Keratinocyte (primary cell): Measurements from ENCODE around the gene FTO. TPM values are rescaled to one million over a fixed set of nuclear protein-coding genes. Genes with fewer than 3 reads are reported as not detected.

Experiments
- DNase-seq: peaks from one replicate; pipeline ENCODE4 v3.0.0-alpha.2; 2011; ENCODE audit warnings: low read depth, missing footprints, low spot score
- FAIRE-seq: peaks from 2 replicates; lab custom pipeline; 2011; peaks lifted over from hg19 to GRCh38; lab: Jason Lieb, UNC
- H2AFZ ChIP-seq: 2 replicates; pipeline ENCODE4 v1.6.0; 2012; ENCODE audit warnings: low read length, control low read depth, inconsistent platforms; ENCODE audit not compliant: control insufficient read depth
- H3K27ac ChIP-seq: 2 replicates; pipeline ENCODE4 v1.5.1; 2011; ENCODE audit warnings: low read length; ENCODE audit not compliant: control insufficient read depth, insufficient read depth
- H3K27me3 ChIP-seq: 3 replicates; pipeline ENCODE4 v1.6.0; 2011; ENCODE audit warnings: low read length; ENCODE audit not compliant: control insufficient read depth, insufficient read depth; ENCODE audit errors: extremely low read depth
- H3K36me3 ChIP-seq, 2 experiments: 2 replicates in 1 of 2; 3 replicates in 1 of 2; pipeline ENCODE4 v1.5.1; 2011; ENCODE audit warnings: low read length in 2 of 2, mild to moderate bottlenecking in 1 of 2; ENCODE audit not compliant: control insufficient read depth in 2 of 2, insufficient read depth in 2 of 2; ENCODE audit errors: extremely low read depth in 1 of 2
- H3K4me1 ChIP-seq: 3 replicates; pipeline ENCODE4 v1.5.1; 2011; ENCODE audit warnings: low read length; ENCODE audit not compliant: control insufficient read depth, insufficient read depth; ENCODE audit errors: extremely low read depth
- H3K4me2 ChIP-seq: 3 replicates; pipeline ENCODE4 v1.6.0; 2011; ENCODE audit warnings: low read depth, low read length; ENCODE audit not compliant: control insufficient read depth, insufficient read depth; ENCODE audit errors: extremely low read depth
- H3K4me3 ChIP-seq, 3 experiments: fragments of 200-600 bp in 1 of 3; sonication (generic) in 1 of 3; 2 replicates in 2 of 3; 3 replicates in 1 of 3; pipeline ENCODE4 v1.5.1; 2011 to 2016; ENCODE audit warnings: low read length in 3 of 3, mild to moderate bottlenecking in 3 of 3, control low read depth in 2 of 3, inconsistent platforms in 1 of 3, low read depth in 1 of 3, mixed read lengths in 1 of 3, mixed run types in 1 of 3, moderate library complexity in 1 of 3; ENCODE audit not compliant: control insufficient read depth in 2 of 3, insufficient read depth in 2 of 3; ENCODE audit errors: extremely low read depth in 1 of 3
- H3K79me2 ChIP-seq: 2 replicates; pipeline ENCODE4 v1.6.0; 2012; ENCODE audit warnings: low read length; ENCODE audit not compliant: control insufficient read depth, insufficient read depth
- H3K9ac ChIP-seq: 3 replicates; pipeline ENCODE4 v1.6.0; 2011; ENCODE audit warnings: low read length; ENCODE audit not compliant: control insufficient read depth, insufficient read depth; ENCODE audit errors: extremely low read depth
- H3K9me1 ChIP-seq: 3 replicates; pipeline ENCODE4 v1.6.0; 2011; ENCODE audit warnings: low read length; ENCODE audit not compliant: control insufficient read depth, insufficient read depth; ENCODE audit errors: extremely low read depth
- H3K9me3 ChIP-seq: 2 replicates; pipeline ENCODE4 v1.5.1; 2012; ENCODE audit warnings: low read depth, low read length; ENCODE audit not compliant: control insufficient read depth
- H4K20me1 ChIP-seq: 3 replicates; pipeline ENCODE4 v1.6.0; 2011; ENCODE audit warnings: low read length; ENCODE audit not compliant: control insufficient read depth, insufficient read depth; ENCODE audit errors: extremely low read depth
- CTCF ChIP-seq, 3 experiments: IDR thresholded peaks in 1 of 3; conservative IDR thresholded peaks in 1 of 3; optimal IDR thresholded peaks in 1 of 3; 2 replicates in 2 of 3; 3 replicates in 1 of 3; pipeline versions ENCODE3 to v1.5.1; 2011; ENCODE audit warnings: low read length in 3 of 3, mild to moderate bottlenecking in 3 of 3, moderate library complexity in 2 of 3, control low read depth in 1 of 3, inconsistent platforms in 1 of 3; ENCODE audit not compliant: insufficient read depth in 2 of 3; ENCODE audit errors: extremely low read depth in 1 of 3
- EZH2 ChIP-seq: IDR thresholded peaks from one replicate; pipeline ENCODE4 v1.6.1; 2012; ENCODE audit warnings: inconsistent platforms, mild to moderate bottlenecking, low read length, moderate library complexity
- dilution Hi-C: fragments of 300-500 bp; cut with MboI; formaldehyde crosslinking; loops from one replicate; pipeline ENCODE4 v1.7.0; 2020; ENCODE audit warnings: low sequenced_read_pairs; ENCODE audit not compliant: extremely low pct_ligation_motif_present
- polyA plus RNA-seq, 5 experiments: library from polyadenylated mRNA; depleted of rRNA in 3 of 5; stranded (reverse) in 3 of 5; stranded (forward) in 1 of 5; unstranded in 1 of 5; fragments of >200 nt; gene quantifications; 1 replicate in 1 of 5; 2 replicates in 3 of 5; 3 replicates in 1 of 5; pipeline versions ENCODE4 v1.2.1 to v1.2.3, GENCODE V29; 2011 to 2012; ENCODE audit warnings: missing spikeins in 2 of 5, low read depth in 1 of 5, low replicate concordance in 1 of 5

The FTO gene
- polyA plus RNA-seq, 1 donor (not counting 4 experiments of a cell fraction or from before 2014, with no cell fraction given), result 56.4 TPM

DNA sequence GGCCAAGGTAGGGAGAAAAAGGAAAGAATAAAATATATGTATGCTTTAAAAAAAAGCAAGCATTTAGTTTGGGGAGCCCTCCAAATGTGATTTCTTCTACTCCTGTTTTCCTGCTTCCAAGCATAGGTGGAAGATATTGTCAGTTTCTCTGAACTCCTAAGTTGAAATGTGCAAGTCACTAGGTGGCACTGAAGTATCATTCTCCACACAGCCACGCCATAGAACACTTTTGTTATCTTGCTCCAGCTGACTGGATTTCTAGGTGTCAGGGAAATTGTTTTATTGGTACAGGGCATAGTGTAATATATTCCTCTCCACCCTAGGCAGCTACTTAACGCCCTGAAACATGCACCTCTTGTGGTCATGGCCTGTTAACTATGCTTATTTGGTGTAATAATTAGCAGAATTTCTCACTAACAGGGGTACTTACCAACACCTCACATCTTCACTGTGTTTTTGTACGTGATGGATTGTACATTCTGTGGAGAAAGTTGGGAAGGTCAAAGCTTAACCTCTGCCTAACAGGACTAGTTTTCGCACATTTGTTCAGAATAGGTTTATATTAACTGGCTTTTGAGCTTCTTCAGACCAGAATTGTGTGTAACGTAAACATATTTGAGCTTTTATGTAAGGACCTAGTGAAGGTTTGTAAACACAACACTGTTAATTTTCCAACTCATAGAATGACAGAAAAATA, 69.3 kb downstream of the FTO start:
- Histone ChIP-seq H3K4me2 (no peak overlapping the region), H2AFZ (no peak overlapping the region), H3K4me3 (no peak overlapping the region), H3K36me3 (no peaks in the 10 kb centered on the region), H3K79me2 (peaks cover 34% of the 10 kb centered on the region), H3K9me3 (no peaks in the 10 kb centered on the region), H3K9ac (no peak overlapping the region), H3K9me1 (no peaks in the 10 kb centered on the region), H3K27me3 (no peaks in the 10 kb centered on the region), H3K4me1 (peaks cover 41% of the 10 kb centered on the region), H3K27ac (no peak overlapping the region), H4K20me1 (no peaks in the 10 kb centered on the region)
- FAIRE-seq (peak; percentile 84), DNase-seq (no peak)
- TF ChIP-seq CTCF (optimal IDR thresholded peaks at IDR 0.05 in 1 of 3, IDR thresholded peaks at IDR 0.05 in 1 of 3, conservative IDR thresholded peaks at IDR 0.05 in 1 of 3; ENCODE audit: extremely low read depth in 1 of 3, insufficient read depth in 2 of 3, low read length in 3 of 3), result peak; percentile 61 to 80 (median 69)
- TF ChIP-seq EZH2, result no peak
- dilution Hi-C loops, result no loop called here

GRCh38 chr16:53773881-53774280, 69.9 kb downstream of the FTO start:
- H3K9me1 ChIP-seq, result no peaks in the 10 kb centered on the region
- H3K27ac ChIP-seq, result no peak overlapping the region
- H3K9me3 ChIP-seq, result no peaks in the 10 kb centered on the region
- peaks cover 36% of the 10 kb centered on the region for H3K4me1 ChIP-seq
- H3K79me2 ChIP-seq, result peaks cover 34% of the 10 kb centered on the region
- no peaks in the 10 kb centered on the region for H4K20me1 ChIP-seq
- no peak overlapping the region for H3K4me3 ChIP-seq
- FAIRE-seq, result no peak
- no peak overlapping the region for H3K4me2 ChIP-seq
- H3K27me3 ChIP-seq, result no peaks in the 10 kb centered on the region
- H3K36me3 ChIP-seq, result no peaks in the 10 kb centered on the region
- TF ChIP-seq CTCF (optimal IDR thresholded peaks at IDR 0.05 in 1 of 3, IDR thresholded peaks at IDR 0.05 in 1 of 3, conservative IDR thresholded peaks at IDR 0.05 in 1 of 3; ENCODE audit: extremely low read depth in 1 of 3, insufficient read depth in 2 of 3, low read length in 3 of 3) (no peak), EZH2 (no peak)
- dilution Hi-C loops, result no loop called here
- no peak overlapping the region for H3K9ac ChIP-seq
- H2AFZ ChIP-seq, result no peak overlapping the region
- DNase-seq, result no peak
